Measurements from ENCODE around the gene C4orf50.

DNA sequence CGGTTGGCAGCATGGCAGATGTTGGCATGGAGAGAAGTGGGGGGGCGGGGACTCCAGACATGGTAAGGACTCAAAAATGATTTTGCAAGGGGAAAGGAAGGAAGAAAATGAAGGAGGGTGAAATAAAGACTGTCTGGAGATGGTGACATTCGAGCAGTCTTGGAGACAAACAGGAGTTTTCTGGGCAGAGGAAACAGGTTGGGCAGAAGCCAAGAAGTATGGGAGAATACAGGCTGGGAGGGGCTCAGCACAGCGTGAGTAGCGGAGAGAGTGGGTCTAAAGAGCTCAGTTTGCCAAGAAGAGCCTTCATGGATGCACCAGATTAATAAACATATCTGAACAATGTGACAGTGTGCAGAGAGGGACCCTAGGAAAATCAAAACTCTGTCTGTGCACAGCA lies 112.0 kb downstream of the C4orf50 start:
- TF ChIP-seq, protein P1, sequence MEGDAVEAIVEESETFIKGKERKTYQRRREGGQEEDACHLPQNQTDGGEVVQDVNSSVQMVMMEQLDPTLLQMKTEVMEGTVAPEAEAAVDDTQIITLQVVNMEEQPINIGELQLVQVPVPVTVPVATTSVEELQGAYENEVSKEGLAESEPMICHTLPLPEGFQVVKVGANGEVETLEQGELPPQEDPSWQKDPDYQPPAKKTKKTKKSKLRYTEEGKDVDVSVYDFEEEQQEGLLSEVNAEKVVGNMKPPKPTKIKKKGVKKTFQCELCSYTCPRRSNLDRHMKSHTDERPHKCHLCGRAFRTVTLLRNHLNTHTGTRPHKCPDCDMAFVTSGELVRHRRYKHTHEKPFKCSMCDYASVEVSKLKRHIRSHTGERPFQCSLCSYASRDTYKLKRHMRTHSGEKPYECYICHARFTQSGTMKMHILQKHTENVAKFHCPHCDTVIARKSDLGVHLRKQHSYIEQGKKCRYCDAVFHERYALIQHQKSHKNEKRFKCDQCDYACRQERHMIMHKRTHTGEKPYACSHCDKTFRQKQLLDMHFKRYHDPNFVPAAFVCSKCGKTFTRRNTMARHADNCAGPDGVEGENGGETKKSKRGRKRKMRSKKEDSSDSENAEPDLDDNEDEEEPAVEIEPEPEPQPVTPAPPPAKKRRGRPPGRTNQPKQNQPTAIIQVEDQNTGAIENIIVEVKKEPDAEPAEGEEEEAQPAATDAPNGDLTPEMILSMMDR (IDR thresholded peaks at IDR 0.05), result no peak
- TF ChIP-seq POLR2A (IDR thresholded peaks at IDR 0.05) (no peak), EP300 (IDR thresholded peaks at IDR 0.05) (no peak)

All from tibial nerve (tissue), 4 donors.